ENCODE data around the gene TRIM40. TPM values are rescaled to one million over a fixed set of nuclear protein-coding genes. Genes with fewer than 3 reads are reported as not detected.
"Not testable (repeated sequence)": the region's sequence is repeated elsewhere in the genome, so short reads cannot be mapped to it uniquely, and the experiment has no call there.

The TRIM40 gene
- total and polyA plus RNA-seq, 3 experiments from 2014 or later = not detected

DNA sequence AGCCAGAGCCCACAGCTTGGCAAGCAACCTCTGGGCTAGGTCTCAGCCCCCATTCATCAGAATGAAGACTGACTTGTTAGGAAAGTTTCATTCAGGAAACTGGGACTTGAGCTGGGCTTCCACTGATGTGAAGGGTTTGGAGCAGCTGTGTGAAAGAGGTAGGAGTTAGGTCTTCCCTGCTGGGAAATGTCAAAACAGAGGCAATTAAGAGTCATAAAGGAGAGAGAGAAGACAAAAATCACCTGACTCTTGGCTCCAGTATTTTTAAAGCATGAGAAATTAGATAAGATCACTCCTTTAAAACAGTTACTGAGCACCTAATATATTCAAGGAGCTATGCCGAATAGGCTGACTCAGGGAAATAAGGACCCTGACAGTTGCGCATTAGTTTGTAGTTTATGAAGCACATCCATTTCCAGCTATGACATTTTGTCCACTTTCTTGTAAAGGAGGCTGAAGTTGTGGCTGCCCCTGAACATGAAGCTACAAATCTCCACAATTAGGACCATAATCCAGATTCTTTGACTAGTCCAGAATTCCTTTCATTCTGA, 3.9 kb upstream of the TRIM40 start:
- Histone ChIP-seq H3K4me3 (ENCODE audit: low read length) (no peak overlapping the region), H3K27me3 (ENCODE audit: insufficient read depth, low read length, poor library complexity, severe bottlenecking) (peaks cover 16% of the 10 kb centered on the region), H3K27ac (ENCODE audit: low read depth, low read length) (no peak overlapping the region), H3K4me1 (ENCODE audit: insufficient read depth, low read length) (peaks cover 7% of the 10 kb centered on the region), H3K36me3 (ENCODE audit: insufficient read depth, low read length) (no peaks in the 10 kb centered on the region), H3K9me3 (ENCODE audit: low read length) (no peaks in the 10 kb centered on the region)
- peaks cover 3 to 15% (median 4%) of the 10 kb centered on the region in 3 donors for H3K4me1 Mint-ChIP-seq
- DNase-seq = no peak
- peaks cover 26 to 71% of the 10 kb centered on the region in 2 donors for H3K27me3 Mint-ChIP-seq
- H3K4me3 Mint-ChIP-seq = no peak overlapping the region
- no peaks in the 10 kb centered on the region for H3K9me3 Mint-ChIP-seq
- no peaks in the 10 kb centered on the region for H3K36me3 Mint-ChIP-seq
- POLR2A ChIA-PET = no interaction called here
- H3K27ac Mint-ChIP-seq = no peak overlapping the region
- CTCF ChIA-PET = interaction anchor here (1.0 to 9.2 kb wide), 15 partner anchors 9 to 284 kb away, joined by 3 to 182 read pairs (median 4); partner anchors contain the start of gene TRIM31

DNA sequence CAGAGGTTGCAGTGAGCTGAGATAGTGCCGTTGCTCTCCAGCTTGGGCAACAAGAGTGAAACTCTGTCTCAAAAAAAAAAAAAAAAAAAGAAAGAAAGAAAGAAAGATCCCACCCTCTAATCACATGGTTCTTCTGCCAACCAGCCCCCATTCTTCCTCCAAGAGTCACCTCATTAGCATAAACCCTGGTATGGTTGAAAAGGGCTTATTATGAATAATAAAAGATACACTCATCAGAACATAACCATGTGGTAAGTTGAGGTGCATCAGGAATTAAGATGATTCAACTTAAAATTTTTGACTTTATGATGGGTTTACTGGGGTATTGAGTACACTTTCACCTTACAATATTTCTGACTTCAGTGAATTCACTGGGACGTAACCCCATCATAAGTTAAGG, 793 bp upstream of the TRIM40 start:
- Mint-ChIP-seq H3K36me3 (no peaks in the 10 kb centered on the region), H3K4me3 (no peak overlapping the region), H3K27me3 (peaks cover 19 to 57% of the 10 kb centered on the region in 2 donors), H3K4me1 (peaks cover 3 to 9% (median 4%) of the 10 kb centered on the region in 3 donors), H3K27ac (no peak overlapping the region), H3K9me3 (no peaks in the 10 kb centered on the region)
- H3K4me3 ChIP-seq (ENCODE audit: low read length) = no peak overlapping the region
- H3K9me3 ChIP-seq (ENCODE audit: low read length) = no peaks in the 10 kb centered on the region
- H3K4me1 ChIP-seq (ENCODE audit: insufficient read depth, low read length) = peaks cover 7% of the 10 kb centered on the region
- H3K27me3 ChIP-seq (ENCODE audit: insufficient read depth, low read length, poor library complexity, severe bottlenecking) = peaks cover 8% of the 10 kb centered on the region
- no peaks in the 10 kb centered on the region for H3K36me3 ChIP-seq (ENCODE audit: insufficient read depth, low read length)
- no peak for DNase-seq
- ChIA-PET POLR2A (no interaction called here), CTCF (interaction anchor here (9.2 kb wide), 1 partner anchor 30 kb away, joined by 182 read pairs; no protein-coding TSS in a partner anchor)
- no peak overlapping the region for H3K27ac ChIP-seq (ENCODE audit: low read depth, low read length)

DNA sequence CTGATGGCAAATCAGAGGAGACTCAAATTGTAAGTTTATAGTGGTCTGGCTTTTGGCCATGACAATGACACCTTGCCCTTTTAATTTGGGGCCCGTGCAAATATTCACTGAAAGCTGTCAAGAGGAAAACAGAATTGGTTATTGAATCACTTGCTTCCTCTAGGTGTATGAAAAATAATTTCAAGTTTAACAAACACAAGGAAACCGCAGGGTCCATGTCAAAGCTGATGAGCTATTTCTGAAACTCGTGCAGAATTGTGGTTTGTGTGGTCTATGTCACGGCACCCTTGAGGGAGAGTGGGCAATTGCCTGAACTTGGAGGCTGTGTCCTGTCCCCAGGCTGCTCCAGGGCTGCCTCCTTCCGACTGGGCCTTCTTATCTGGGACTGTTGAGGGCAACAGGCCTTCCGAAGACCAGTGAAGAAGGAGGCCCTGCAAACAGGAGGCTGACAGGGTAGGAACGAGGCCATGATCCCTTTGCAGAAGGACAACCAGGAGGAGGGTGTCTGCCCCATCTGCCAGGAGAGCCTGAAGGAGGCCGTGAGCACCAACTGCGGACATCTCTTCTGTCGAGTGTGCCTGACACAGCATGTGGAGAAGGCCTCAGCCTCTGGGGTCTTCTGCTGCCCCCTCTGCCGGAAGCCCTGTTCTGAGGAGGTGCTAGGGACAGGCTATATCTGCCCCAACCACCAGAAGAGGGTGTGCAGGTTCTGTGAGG, 788 bp downstream of the TRIM40 start:
- Histone ChIP-seq H3K4me3 (ENCODE audit: low read length) (no peak overlapping the region), H3K9me3 (ENCODE audit: low read length) (no peaks in the 10 kb centered on the region), H3K4me1 (ENCODE audit: insufficient read depth, low read length) (no peaks in the 10 kb centered on the region), H3K27me3 (ENCODE audit: insufficient read depth, low read length, poor library complexity, severe bottlenecking) (peaks cover 4% of the 10 kb centered on the region), H3K36me3 (ENCODE audit: insufficient read depth, low read length) (no peaks in the 10 kb centered on the region), H3K27ac (ENCODE audit: low read depth, low read length) (no peak overlapping the region)
- H3K4me1 Mint-ChIP-seq = no peaks in the 10 kb centered on the region
- CTCF ChIA-PET = interaction anchor here (9.2 kb wide), 1 partner anchor 32 kb away, joined by 182 read pairs; no protein-coding TSS in a partner anchor
- no peak overlapping the region for H3K4me3 Mint-ChIP-seq
- DNase-seq = no peak
- H3K36me3 Mint-ChIP-seq = no peaks in the 10 kb centered on the region
- POLR2A ChIA-PET = no interaction called here
- H3K27me3 Mint-ChIP-seq = peaks cover 16 to 52% of the 10 kb centered on the region in 2 donors
- no peaks in the 10 kb centered on the region for H3K9me3 Mint-ChIP-seq
- no peak overlapping the region for H3K27ac Mint-ChIP-seq

DNA sequence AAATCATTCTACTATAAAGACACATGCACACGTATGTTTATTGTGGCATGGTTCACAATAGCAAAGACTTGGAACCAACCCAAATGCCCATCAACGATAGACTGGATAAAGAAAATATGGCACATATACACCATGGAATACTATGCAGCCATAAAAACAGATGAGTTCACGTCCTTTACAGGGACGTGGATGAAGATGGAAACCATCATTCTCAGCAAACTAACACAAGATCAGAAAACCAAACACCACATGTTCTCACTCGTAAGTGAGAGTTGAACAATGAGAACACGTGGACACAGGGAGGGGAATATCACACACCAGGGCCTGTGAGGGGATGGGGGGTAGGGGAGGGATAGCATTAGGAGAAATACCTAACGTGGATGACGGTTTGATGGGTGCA, 4.3 kb downstream of the TRIM40 start:
- H3K4me3 ChIP-seq (ENCODE audit: low read length); H3K9me3 ChIP-seq (ENCODE audit: low read length); H3K36me3 Mint-ChIP-seq; H3K27ac ChIP-seq (ENCODE audit: low read depth, low read length); H3K9me3 Mint-ChIP-seq; H3K27me3 ChIP-seq (ENCODE audit: insufficient read depth, low read length, poor library complexity, severe bottlenecking); DNase-seq; H3K4me1 Mint-ChIP-seq; H3K4me3 Mint-ChIP-seq; H3K4me1 ChIP-seq (ENCODE audit: insufficient read depth, low read length); POLR2A ChIA-PET; H3K27ac Mint-ChIP-seq; H3K36me3 ChIP-seq (ENCODE audit: insufficient read depth, low read length): not testable (repeated sequence)
- CTCF ChIA-PET = interaction anchor here (1.0 kb wide), 1 partner anchor 9 kb away, joined by 3 read pairs; no protein-coding TSS in a partner anchor
- H3K27me3 Mint-ChIP-seq = peaks cover 25 to 56% of the 10 kb centered on the region in 2 donors

DNA sequence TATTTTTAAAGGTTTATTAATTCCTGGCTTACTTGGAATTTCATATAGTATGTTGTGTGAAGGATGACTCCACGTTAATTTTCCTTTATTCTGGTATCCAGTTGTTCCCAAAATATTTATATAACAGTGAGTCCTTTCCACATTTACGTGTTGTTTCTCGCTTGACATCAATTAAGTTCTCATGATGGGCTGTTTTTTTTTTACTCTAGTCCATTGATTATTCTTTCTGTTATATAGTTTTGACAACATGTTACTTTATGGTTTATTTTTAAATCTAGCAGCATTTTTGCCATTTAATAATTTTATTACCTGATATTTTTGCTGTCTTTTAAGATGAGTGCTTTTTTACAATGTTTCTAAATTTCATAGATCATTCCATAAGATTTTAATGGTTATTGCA, 6.7 kb downstream of the TRIM40 start:
- H3K4me3 ChIP-seq (ENCODE audit: low read length) = no peak overlapping the region
- H3K27ac ChIP-seq (ENCODE audit: low read depth, low read length) = no peak overlapping the region
- Mint-ChIP-seq H3K27me3 (peaks cover 38 to 68% of the 10 kb centered on the region in 2 donors), H3K36me3 (peaks cover 0 to 5% (median 0%) of the 10 kb centered on the region in 3 donors), H3K4me3 (no peak overlapping the region), H3K27ac (no peak overlapping the region), H3K9me3 (no peaks in the 10 kb centered on the region), H3K4me1 (no peaks in the 10 kb centered on the region)
- POLR2A ChIA-PET = no interaction called here
- H3K27me3 ChIP-seq (ENCODE audit: insufficient read depth, low read length, poor library complexity, severe bottlenecking) = peaks cover 11% of the 10 kb centered on the region
- DNase-seq = no peak
- no peaks in the 10 kb centered on the region for H3K4me1 ChIP-seq (ENCODE audit: insufficient read depth, low read length)
- no peaks in the 10 kb centered on the region for H3K36me3 ChIP-seq (ENCODE audit: insufficient read depth, low read length)
- CTCF ChIA-PET = interaction anchor here (0.7 kb wide), 1 partner anchor 227 kb away, joined by 4 read pairs; no protein-coding TSS in a partner anchor
- no peaks in the 10 kb centered on the region for H3K9me3 ChIP-seq (ENCODE audit: low read length)

DNA sequence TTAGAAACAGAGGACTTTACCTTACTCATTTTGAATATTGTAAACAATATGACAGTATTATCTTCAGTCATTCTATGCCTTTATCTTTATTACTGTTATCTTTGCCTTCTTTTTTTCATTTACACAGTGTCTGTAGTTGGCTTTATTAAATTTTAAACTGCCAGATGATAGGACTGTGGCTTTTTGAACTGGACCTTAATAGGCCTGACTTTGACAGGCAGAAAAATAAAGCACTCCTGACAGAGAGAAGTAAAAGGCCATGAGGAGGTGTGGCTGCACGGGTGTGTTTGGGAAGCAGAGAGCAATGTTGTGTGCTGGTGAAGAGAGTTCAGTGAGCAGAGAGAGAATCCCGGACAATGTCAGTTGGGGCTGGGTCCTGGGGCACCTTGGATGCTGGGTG, 7.8 kb downstream of the TRIM40 start:
- Histone ChIP-seq H3K27me3 (ENCODE audit: insufficient read depth, low read length, poor library complexity, severe bottlenecking) (peaks cover 11% of the 10 kb centered on the region), H3K36me3 (ENCODE audit: insufficient read depth, low read length) (no peaks in the 10 kb centered on the region), H3K27ac (ENCODE audit: low read depth, low read length) (no peak overlapping the region), H3K4me3 (ENCODE audit: low read length) (no peak overlapping the region), H3K4me1 (ENCODE audit: insufficient read depth, low read length) (no peaks in the 10 kb centered on the region), H3K9me3 (ENCODE audit: low read length) (no peaks in the 10 kb centered on the region)
- peaks cover 38 to 73% of the 10 kb centered on the region in 2 donors for H3K27me3 Mint-ChIP-seq
- ChIA-PET POLR2A (no interaction called here), CTCF (interaction anchor here (0.8 kb wide), 1 partner anchor 13 kb away, joined by 4 read pairs; no protein-coding TSS in a partner anchor)
- H3K4me3 Mint-ChIP-seq = no peak overlapping the region
- no peaks in the 10 kb centered on the region for H3K4me1 Mint-ChIP-seq
- DNase-seq = no peak
- no peak overlapping the region for H3K27ac Mint-ChIP-seq
- no peaks in the 10 kb centered on the region for H3K9me3 Mint-ChIP-seq
- H3K36me3 Mint-ChIP-seq = peaks cover 0 to 5% (median 0%) of the 10 kb centered on the region in 3 donors

DNA sequence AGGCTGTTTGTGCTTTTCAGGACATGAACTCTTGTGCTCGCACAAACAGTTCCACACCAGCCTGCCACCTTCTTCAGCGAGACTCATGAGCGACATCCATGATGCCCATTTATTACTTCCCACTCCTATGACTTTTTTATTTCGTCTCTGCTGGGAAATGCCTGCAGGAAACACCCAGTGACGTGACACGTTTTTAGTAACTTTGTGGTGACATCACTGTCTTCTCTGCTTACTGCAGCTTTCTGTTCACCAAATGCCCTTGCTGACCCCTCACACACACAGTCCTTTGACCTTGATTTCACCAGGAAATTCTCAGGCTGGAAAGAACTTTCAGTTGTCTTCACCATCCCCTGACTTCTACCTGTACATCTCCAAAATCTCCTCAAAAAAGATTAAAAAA, 8.9 kb downstream of the TRIM40 start:
- peaks cover 36 to 70% of the 10 kb centered on the region in 2 donors for H3K27me3 Mint-ChIP-seq
- DNase-seq = no peak
- peaks cover 11% of the 10 kb centered on the region for H3K27me3 ChIP-seq (ENCODE audit: insufficient read depth, low read length, poor library complexity, severe bottlenecking)
- no peaks in the 10 kb centered on the region for H3K36me3 ChIP-seq (ENCODE audit: insufficient read depth, low read length)
- H3K27ac ChIP-seq (ENCODE audit: low read depth, low read length) = no peak overlapping the region
- no peaks in the 10 kb centered on the region for H3K9me3 Mint-ChIP-seq
- peaks cover 0 to 5% (median 0%) of the 10 kb centered on the region in 3 donors for H3K36me3 Mint-ChIP-seq
- H3K9me3 ChIP-seq (ENCODE audit: low read length) = no peaks in the 10 kb centered on the region
- no peak overlapping the region for H3K4me3 Mint-ChIP-seq
- CTCF ChIA-PET = interaction anchor here (0.8 kb wide), 1 partner anchor 14 kb away, joined by 4 read pairs; no protein-coding TSS in a partner anchor
- no peaks in the 10 kb centered on the region for H3K4me1 ChIP-seq (ENCODE audit: insufficient read depth, low read length)
- H3K4me1 Mint-ChIP-seq = no peaks in the 10 kb centered on the region
- H3K27ac Mint-ChIP-seq = no peak overlapping the region
- POLR2A ChIA-PET = no interaction called here
- no peak overlapping the region for H3K4me3 ChIP-seq (ENCODE audit: low read length)

DNA sequence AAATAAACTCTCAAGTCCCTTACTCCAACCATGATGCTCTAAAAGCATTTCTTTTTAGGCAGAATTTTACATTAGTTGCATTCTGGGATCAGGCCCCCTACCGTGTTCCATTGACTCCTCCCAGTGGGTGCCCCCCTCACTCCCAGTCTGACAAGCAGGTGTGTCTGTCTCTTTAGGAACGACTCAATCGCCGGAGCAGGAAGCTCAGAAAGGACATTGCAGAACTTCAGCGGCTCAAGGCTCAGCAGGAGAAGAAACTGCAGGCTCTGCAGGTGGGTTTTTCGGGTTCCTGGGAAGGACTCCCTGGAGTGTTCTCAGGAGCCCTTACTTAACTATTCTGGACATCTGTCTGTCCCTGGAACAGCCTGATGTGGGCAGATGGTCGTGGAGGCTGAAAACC, 9.9 kb downstream of the TRIM40 start:
- CTCF ChIA-PET = interaction anchor here (1.7 kb wide), 1 partner anchor 15 kb away, joined by 4 read pairs; no protein-coding TSS in a partner anchor

More for the DNA sequence above, 9.9 kb downstream of the TRIM40 start:
- no peak overlapping the region for H3K27ac Mint-ChIP-seq
- Histone ChIP-seq H3K36me3 (ENCODE audit: insufficient read depth, low read length) (no peaks in the 10 kb centered on the region), H3K27me3 (ENCODE audit: insufficient read depth, low read length, poor library complexity, severe bottlenecking) (peaks cover 11% of the 10 kb centered on the region), H3K9me3 (ENCODE audit: low read length) (no peaks in the 10 kb centered on the region), H3K4me3 (ENCODE audit: low read length) (no peak overlapping the region), H3K4me1 (ENCODE audit: insufficient read depth, low read length) (no peaks in the 10 kb centered on the region), H3K27ac (ENCODE audit: low read depth, low read length) (no peak overlapping the region)
- POLR2A ChIA-PET = no interaction called here
- peaks cover 0 to 5% (median 0%) of the 10 kb centered on the region in 3 donors for H3K36me3 Mint-ChIP-seq
- H3K4me1 Mint-ChIP-seq = no peaks in the 10 kb centered on the region
- H3K9me3 Mint-ChIP-seq = no peaks in the 10 kb centered on the region
- DNase-seq = no peak
- peaks cover 39 to 66% of the 10 kb centered on the region in 2 donors for H3K27me3 Mint-ChIP-seq
- H3K4me3 Mint-ChIP-seq = no peak overlapping the region

Measured in CD8-positive, alpha-beta memory T cell (primary cell).